ENCODE data around the gene CDH15.
A peak's percentile ranks its signal among the peaks of the same experiment; 100 is the strongest.
"Not testable (repeated sequence)": the region's sequence is repeated elsewhere in the genome, so short reads cannot be mapped to it uniquely, and the experiment has no call there.

CDH15 gene

GRCh38 chr16:89155851-89156739, 15.5 kb upstream of the CDH15 start:
- no peak for DNase-seq (ENCODE audit: low spot score)

- no peak for DNase-seq (ENCODE audit: low spot score)
Measured at GRCh38 chr16:89156740-89157645, 14.6 kb upstream of the CDH15 start.

- no peak for DNase-seq (ENCODE audit: low spot score)
Measured at GRCh38 chr16:89157778-89158177, 13.8 kb upstream of the CDH15 start.

GRCh38 chr16:89159066-89159849, 12.3 kb upstream of the CDH15 start:
- DNase-seq (ENCODE audit: low spot score) = no peak

- no peak for DNase-seq (ENCODE audit: low spot score)
Measured at GRCh38 chr16:89159850-89160354, 11.6 kb upstream of the CDH15 start.

- no peak for DNase-seq (ENCODE audit: low spot score)
Measured at GRCh38 chr16:89160977-89161701, 10.4 kb upstream of the CDH15 start.

- DNase-seq (ENCODE audit: low spot score) = no peak
Measured at GRCh38 chr16:89161763-89162713, 9.5 kb upstream of the CDH15 start.

- no peak for DNase-seq (ENCODE audit: low spot score)
Measured at GRCh38 chr16:89163297-89163696, 8.3 kb upstream of the CDH15 start.

GRCh38 chr16:89164436-89164835, 7.1 kb upstream of the CDH15 start:
- DNase-seq (ENCODE audit: low spot score) = no peak

GRCh38 chr16:89164847-89165680, 6.5 kb upstream of the CDH15 start:
- no peak for DNase-seq (ENCODE audit: low spot score)

- DNase-seq (ENCODE audit: low spot score) = not testable (repeated sequence)
Measured at GRCh38 chr16:89165681-89165979, 5.9 kb upstream of the CDH15 start.

GRCh38 chr16:89166696-89167424, 4.7 kb upstream of the CDH15 start:
- no peak for DNase-seq (ENCODE audit: low spot score)

GRCh38 chr16:89167425-89167941, 4.1 kb upstream of the CDH15 start:
- peak; percentile 77 for DNase-seq (ENCODE audit: low spot score)

GRCh38 chr16:89168381-89169189, 3.0 kb upstream of the CDH15 start:
- DNase-seq (ENCODE audit: low spot score) = no peak

- no peak for DNase-seq (ENCODE audit: low spot score)
Measured at GRCh38 chr16:89169778-89170177, 1.8 kb upstream of the CDH15 start.

GRCh38 chr16:89170346-89171215, 967 bp upstream of the CDH15 start:
- no peak for DNase-seq (ENCODE audit: low spot score)

- DNase-seq (ENCODE audit: low spot score) = no peak
Measured at GRCh38 chr16:89172171-89172527, 601 bp downstream of the CDH15 start.

Data from RKO (cell line).